H54 (cell line): ENCODE measurements around the gene AK2.
"Not testable (repeated sequence)": the region's sequence is repeated elsewhere in the genome, so short reads cannot be mapped to it uniquely, and the experiment has no call there.

Experiments used
- DNase-seq: peaks from one replicate; pipeline ENCODE4 v3.0.0; 2011; ENCODE audit warnings: low spot score, mixed read lengths; ENCODE audit not compliant: insufficient read length
- FAIRE-seq: peaks from 3 replicates; lab custom pipeline; 2011; peaks lifted over from hg19 to GRCh38; lab: Jason Lieb, UNC
- POLR2A ChIP-seq: IDR thresholded peaks from 2 replicates; pipeline ENCODE4 v1.6.1; 2011; ENCODE audit warnings: low read depth, mild to moderate bottlenecking, low read length

The AK2 gene

DNA sequence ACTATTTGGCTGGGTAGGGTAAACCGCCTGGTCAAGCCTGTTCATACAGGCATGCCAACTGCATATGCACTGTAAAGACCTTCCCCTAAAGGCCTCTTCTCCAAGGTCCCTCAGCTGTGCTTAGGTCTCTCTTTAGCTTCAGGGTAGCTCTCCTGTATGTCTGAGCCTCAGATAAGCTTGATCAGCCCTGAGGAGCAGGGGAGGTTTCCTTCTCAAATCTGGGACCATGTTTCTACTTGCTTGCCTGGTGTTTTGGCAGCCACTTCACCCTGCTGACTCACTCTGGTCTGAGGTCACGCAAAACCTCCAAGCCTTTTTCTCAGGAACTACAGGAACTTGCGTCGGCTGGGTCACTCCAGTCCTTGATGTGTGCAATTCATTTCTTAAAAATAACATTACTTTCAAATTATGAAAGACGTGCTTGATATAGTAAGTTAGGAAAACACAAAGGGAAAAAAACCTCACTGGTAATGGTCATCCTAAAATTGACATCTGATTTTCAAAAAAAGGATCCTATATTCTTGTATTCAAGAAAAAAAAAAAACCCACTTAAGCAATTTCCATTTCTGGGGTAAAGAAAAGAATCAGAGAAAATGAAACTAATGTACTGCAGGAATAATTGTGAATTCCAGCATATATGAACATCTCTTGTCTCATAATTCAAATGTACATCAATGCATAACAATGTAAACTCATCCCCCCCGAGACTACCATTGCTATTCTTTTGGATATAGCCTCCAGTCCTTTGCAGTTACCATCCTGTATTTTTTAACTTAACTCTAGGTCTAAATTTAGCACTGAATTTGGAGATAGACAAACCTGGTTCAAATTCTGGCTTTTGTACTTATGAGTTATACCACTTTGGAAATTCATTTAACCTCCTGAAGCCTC is 47.3 kb downstream of the AK2 start:
- DNase-seq (no peak), FAIRE-seq (peak; percentile 86)
- no peak for TF ChIP-seq POLR2A

DNA sequence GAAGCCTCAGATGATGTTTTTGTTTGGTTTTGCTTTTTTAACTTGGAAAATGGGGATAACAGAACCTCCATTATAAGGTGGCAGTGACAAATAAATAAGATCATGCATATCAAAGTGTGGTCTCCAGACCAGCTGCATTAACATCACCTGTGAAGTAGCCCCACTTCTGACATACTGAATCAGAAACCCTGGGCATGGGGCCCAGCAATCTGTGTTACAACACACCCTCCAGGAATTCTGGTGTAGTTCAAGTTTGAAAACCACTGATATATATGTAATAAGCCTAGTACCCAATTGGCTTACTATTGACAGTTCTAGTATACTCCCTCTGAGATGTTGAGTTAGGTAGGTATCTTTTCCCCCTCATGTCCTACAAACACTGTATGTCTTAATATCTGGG is 48.0 kb downstream of the AK2 start:
- FAIRE-seq: no peak
- TF ChIP-seq POLR2A: no peak
- DNase-seq: no peak

DNA sequence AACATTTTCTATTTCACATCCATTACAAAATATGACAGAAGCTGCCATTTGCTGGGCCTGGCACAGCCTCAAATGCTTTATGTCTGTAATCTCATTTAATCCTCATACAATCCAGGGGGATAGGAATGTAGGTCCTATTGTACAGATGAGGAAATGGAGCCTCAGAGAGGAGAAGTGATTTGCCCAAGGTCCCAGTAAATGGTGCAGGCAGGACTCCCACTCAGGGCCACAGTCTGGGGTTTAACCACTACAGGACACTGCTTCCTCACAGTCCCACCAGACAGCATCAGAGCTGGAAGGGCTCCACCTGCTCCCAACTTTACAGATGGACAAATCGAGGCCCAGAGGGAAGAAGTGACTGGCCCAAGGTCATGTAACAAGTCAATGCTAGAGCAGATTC is 51.5 kb downstream of the AK2 start:
- no peak for DNase-seq
- no peak for FAIRE-seq
- no peak for TF ChIP-seq POLR2A

DNA sequence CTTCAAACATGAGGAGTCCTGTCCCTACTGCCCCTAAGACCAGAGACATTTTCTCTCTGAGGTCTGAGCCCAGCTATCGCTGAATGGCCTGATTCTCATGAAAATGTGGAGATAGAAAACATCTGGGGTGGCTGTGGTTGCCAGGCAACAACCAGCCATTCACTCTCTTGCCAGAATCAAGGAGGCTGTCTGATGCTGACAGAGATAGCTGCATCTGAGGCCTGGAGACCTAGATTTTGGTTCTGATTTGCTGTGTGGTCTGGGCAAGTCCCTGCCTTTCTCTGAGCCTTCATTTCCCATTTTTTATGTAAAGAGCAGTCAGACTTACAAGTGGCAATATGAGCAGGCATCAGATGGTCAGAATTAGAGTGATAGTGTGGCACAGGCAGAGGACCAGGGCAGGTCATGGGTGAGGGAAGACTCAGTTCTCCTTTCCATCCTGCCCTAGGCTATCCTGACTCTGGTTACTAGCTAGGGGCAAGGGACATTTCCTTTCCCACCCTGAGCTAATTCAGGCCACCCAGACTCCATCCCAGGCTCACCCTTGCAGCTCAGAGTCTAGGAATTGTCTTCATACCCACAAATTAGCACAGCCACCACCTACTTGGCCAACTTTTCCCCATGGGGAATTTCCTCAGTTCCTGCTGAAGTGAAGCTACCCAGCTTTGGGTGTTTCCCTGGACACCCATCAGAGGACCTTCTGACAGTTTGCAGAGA is 52.1 kb downstream of the AK2 start:
- FAIRE-seq (no peak), DNase-seq (no peak)
- no peak for TF ChIP-seq POLR2A

DNA sequence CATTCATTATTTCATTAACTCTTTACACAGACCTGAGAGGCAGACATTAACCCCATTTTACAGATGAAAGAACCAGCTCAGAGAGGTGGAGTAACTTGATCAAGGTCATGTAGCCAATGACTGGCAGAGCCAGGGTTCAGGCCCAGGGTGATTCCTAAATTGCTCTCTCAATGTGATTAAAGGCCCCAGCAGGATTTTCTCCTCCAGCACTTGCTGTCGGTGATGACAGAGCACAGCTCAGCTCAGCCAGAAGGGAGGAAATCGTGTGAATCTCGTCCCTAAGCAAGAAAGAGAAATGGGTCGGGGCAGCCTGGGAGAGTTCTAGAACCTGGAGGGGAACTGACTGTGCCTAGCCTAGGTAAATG is 52.6 kb downstream of the AK2 start:
- FAIRE-seq (no peak), DNase-seq (no peak)
- no peak for TF ChIP-seq POLR2A

DNA sequence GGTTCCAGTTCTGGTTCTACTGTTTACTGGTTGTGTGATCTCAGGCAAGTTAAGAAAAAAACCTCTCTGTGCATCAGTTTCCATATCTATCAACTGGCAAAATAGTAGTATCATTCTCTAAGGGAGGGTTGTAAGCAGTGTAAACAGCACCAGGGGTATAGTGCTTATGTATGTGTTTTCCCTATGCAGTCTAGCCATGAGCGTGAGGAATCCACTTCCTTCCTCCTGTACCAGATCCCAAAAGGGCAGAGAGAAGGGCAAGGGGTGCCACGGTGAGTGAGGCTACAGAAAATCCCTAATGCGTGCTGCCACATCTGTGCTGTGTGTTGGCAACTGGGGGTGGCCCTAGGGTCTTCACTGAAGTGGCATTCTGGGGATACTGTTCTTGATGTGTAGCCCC is 53.7 kb downstream of the AK2 start:
- no peak for DNase-seq
- FAIRE-seq: no peak
- no peak for TF ChIP-seq POLR2A

DNA sequence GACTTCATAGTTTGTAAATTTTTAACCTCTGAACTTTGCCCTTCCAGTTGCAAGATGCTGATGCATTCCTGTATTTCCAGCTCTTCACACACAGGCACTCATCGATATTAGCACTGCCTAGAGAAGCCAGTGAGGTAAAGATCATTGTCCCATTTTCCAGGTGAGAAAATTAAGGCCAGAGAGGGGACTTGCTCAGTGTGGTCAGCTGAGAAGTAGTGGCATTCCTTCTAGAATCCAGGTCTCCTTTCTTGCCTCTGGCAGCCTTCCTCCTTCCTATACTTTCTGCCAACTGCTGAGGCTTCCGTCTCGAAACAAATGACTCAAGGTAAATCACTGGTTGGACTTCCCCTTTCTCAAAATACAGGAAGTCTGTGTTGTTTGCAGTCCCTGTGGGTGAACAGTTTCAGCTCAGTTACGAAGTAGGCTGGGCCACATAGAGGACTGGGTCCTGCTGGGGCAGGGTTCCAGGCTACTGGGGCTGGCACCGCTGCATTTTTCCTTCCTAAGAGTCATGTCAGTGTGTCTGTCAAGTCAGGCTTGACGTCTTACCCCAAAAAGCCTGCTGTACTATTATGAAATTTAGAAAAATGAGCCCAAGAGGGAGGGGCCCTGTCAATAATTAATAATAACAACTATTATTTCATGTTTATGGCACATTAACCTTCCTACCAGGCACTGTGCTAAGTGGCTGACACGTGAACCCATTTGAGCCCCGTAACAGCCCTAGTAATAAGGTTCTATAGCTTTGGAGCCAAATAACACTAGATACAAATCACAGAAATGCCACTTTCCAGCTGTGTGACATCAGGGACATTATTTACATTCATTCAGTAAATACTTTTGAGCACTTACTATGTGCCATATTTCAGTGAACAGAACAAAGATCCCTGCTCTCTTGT is 55.4 kb downstream of the AK2 start:
- no peak for TF ChIP-seq POLR2A
- peak; percentile 77 for DNase-seq
- FAIRE-seq: peak; percentile 88

DNA sequence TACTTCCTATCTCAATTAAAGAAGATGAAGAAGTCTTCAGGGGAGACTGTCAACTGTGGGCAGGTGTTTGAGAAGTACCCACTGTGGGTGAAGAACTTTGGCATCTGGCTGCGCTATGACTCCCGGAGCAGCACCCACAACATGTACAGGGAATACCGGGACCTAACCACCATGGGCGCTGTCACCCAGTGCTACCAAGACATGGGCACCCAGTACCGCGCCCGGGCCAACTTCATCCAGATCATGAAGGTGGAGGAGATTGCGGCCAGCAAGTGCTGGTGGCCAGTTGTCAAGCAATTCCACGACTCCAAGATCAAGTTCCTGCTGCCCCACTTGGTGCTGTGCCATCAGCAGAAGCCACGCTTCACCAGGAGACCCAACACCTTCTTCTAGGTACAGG is 56.6 kb downstream of the AK2 start:
- no peak for TF ChIP-seq POLR2A
- FAIRE-seq (no peak), DNase-seq (no peak)

DNA sequence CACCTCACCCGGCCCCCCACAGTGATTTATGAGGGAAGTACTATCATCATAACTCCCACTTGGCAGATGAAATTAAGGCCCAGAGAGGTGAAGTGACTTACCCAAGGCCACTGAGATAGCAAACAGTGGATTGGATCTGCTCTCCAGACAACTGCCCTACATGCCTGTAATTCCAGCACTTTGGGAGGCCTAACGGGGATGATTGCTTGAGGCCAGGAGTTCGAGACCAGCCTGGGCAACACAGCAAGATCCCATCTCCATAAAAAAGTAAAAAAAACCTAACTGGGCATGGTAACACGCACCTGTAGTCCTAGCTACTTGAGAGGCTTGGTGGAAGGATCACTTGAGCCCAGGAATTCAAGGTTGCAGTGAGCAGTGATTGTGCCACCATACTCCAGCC is 57.8 kb downstream of the AK2 start:
- no peak for TF ChIP-seq POLR2A
- no peak for FAIRE-seq
- DNase-seq: no peak

DNA sequence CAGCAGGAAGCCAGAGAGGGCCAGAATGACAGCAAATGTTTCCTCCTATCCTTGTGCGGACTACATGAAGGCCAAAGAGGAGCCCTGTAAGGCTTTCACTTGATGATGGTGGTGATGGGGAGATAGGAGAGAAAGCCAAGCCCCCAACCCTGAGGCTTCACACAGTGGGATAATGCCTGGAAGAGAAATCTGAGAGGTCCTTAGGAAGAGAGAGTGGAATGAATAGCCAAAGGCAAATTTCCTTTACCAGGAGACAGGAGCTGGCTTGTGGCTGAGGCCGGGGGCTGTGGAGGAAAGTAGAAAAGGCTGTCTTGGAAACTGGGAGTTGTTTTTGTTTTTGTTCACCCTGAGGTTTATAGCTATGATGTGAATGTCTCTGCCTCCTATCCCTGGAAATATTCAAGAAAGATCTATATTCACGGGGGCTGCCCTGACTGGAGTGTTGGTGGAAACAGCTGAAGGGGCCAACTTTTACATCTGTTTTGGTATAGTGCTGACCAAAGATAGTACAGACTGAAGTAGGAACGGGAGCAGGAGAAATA is 59.1 kb downstream of the AK2 start:
- DNase-seq: no peak
- TF ChIP-seq POLR2A: no peak

DNA sequence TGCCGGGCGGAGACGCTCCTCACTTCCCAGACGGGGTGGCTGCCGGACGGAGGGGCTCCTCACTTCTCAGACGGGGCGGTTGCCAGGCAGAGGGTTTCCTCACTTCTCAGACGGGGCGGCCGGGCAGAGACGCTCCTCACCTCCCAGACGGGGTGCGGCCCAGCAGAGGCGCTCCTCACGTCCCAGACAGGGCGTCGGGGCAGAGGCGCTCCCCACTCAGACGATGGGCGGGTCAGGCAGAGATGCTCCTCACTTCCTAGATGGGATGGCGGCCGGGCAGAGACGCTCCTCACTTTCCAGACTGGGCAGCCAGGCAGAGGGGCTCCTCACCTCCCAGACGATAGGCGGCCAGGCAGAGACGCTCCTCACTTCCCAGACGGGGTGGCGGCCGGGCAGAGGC is 61.6 kb downstream of the AK2 start:
- not testable (repeated sequence) for DNase-seq, FAIRE-seq

More for the DNA sequence above, 59.1 kb downstream of the AK2 start:
- no peak for FAIRE-seq

DNA sequence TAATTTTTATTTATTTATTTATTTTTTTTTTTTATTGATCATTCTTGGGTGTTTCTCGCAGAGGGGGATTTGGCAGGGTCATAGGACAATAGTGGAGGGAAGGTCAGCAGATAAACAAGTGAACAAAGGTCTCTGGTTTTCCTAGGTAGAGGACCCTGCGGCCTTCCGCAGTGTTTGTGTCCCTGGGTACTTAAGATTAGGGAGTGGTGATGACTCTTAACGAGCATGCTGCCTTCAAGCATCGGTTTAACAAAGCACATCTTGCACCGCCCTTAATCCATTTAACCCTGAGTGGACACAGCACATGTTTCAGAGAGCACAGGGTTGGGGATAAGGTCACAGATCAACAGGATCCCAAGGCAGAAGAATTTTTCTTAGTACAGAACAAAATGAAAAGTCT is 63.2 kb downstream of the AK2 start:
- not testable (repeated sequence) for FAIRE-seq, DNase-seq

DNA sequence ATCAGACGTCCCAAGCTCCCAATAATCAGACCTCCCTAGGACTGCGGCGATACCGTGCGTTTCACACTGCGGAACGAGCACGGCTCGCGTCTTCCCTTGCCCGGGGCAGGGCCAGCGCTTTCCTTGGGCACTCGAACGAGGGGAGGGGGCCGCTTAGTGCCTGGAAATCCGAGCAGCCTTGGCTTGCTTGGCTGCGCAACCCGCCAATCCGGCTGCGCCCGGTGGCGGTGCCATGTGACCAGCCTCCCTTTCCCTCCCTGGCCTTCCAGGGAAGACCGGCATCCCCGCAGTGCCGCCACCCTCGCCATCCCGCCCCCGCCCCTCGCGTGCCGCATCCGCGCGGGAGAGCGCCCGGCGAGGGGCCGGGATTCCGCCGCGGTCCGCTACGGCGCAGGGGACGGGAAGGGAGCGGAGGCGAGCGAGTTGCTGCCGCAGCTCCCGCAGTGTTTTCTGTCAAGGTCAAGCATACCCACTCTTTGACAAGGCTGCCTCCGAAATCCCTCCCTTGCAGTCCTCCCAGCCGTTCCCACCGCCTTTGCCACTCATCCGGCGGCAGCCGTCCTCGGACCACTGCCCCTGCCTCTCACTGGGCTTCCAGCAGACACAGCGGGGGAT is 63.8 kb downstream of the AK2 start:
- FAIRE-seq (no peak), DNase-seq (no peak)
- TF ChIP-seq POLR2A: 0 out of 2 replicates have a peak, but pooled peaks have one; percentile 11
